HG02678 (cell line): Measurements from ENCODE around the gene CENPT.

Source experiments
- ATAC-seq: cut with Tn5 transposase; IDR thresholded peaks from one replicate; pipeline ENCODE4 v1.9.1; 2021; ENCODE audit warnings: mild to moderate bottlenecking, moderate library complexity; ENCODE audit not compliant: unreplicated experiment

CENPT gene

GRCh38 chr16:67814567-67814966 is 32.9 kb downstream of the CENPT start:
- no peak for ATAC-seq

GRCh38 chr16:67811899-67812298 is 35.6 kb downstream of the CENPT start:
- no peak for ATAC-seq

GRCh38 chr16:67807148-67807682 is 40.3 kb downstream of the CENPT start:
- ATAC-seq, result no peak

- ATAC-seq, result peak; percentile 88
Observed at GRCh38 chr16:67806428-67807147, 40.9 kb downstream of the CENPT start, which contains the start of the genes RANBP10 and TSNAXIP1. Gene RANBP10, minus strand, starts transcription at chr16:67806560. Its CDS starts 24 bp downstream, at chr16:67806536. Gene TSNAXIP1, plus strand, starts transcription at chr16:67806889. Its CDS starts 261 bp downstream, at chr16:67807150.

GRCh38 chr16:67805718-67806427 is 41.6 kb downstream of the CENPT start:
- ATAC-seq, result no peak

- no peak for ATAC-seq
Observed at GRCh38 chr16:67804853-67805542, 42.5 kb downstream of the CENPT start.

- ATAC-seq, result no peak
Observed at GRCh38 chr16:67803894-67804293, 43.6 kb downstream of the CENPT start.

GRCh38 chr16:67801883-67802282 is 45.6 kb downstream of the CENPT start:
- no peak for ATAC-seq

GRCh38 chr16:67801241-67801640 is 46.3 kb downstream of the CENPT start:
- no peak for ATAC-seq

- ATAC-seq, result no peak
Observed at GRCh38 chr16:67800338-67800926, 47.1 kb downstream of the CENPT start.

GRCh38 chr16:67796099-67796718 is 51.3 kb downstream of the CENPT start:
- ATAC-seq, result no peak

GRCh38 chr16:67790071-67790470 is 57.4 kb downstream of the CENPT start:
- no peak for ATAC-seq

- ATAC-seq, result no peak
Observed at GRCh38 chr16:67786491-67786890, 61.0 kb downstream of the CENPT start.

- no peak for ATAC-seq
Observed at GRCh38 chr16:67783353-67783725, 64.2 kb downstream of the CENPT start.

- ATAC-seq, result no peak
Observed at GRCh38 chr16:67782567-67783352, 64.7 kb downstream of the CENPT start.

- no peak for ATAC-seq
Observed at GRCh38 chr16:67781565-67781921, 66.0 kb downstream of the CENPT start.

- no peak for ATAC-seq
Observed at GRCh38 chr16:67780847-67781564, 66.5 kb downstream of the CENPT start.

- ATAC-seq, result no peak
Observed at GRCh38 chr16:67779256-67780014, 68.1 kb downstream of the CENPT start.
